GM19043 (cell line): ENCODE measurements around the gene KIF24.
"Not testable (repeated sequence)": the region's sequence is repeated elsewhere in the genome, so short reads cannot be mapped to it uniquely, and the experiment has no call there.

Experiments used
- ATAC-seq: cut with Tn5 transposase; IDR thresholded peaks from one replicate; pipeline ENCODE4 v1.9.1; 2021; ENCODE audit warnings: low read depth; ENCODE audit not compliant: unreplicated experiment

KIF24 gene

GRCh38 chr9:34328987-34329832 lies at the start of gene KIF24, which contains the start of gene NUDT2:
KIF24 (minus strand) TSS chr9:34329268; CDS start chr9:34311346, 17,922 bp downstream.
NUDT2 (plus strand) TSS chr9:34329569; CDS start chr9:34339040, 9,471 bp downstream.
- ATAC-seq: peak; percentile 93

GRCh38 chr9:34378376-34379060 lies 49.5 kb upstream of the KIF24 start:
- no peak for ATAC-seq

GRCh38 chr9:34377404-34377746 lies 48.3 kb upstream of the KIF24 start:
- ATAC-seq: no peak

- peak; percentile 72 for ATAC-seq
These were observed 47.7 kb upstream of the KIF24 start, which contains the start of gene MYORG for GRCh38 chr9:34376596-34377403. MYORG (minus strand) TSS chr9:34376898; CDS start chr9:34372943, 3,955 bp downstream.

GRCh38 chr9:34375901-34376595 lies 47.0 kb upstream of the KIF24 start:
- no peak for ATAC-seq

- ATAC-seq: no peak
These were observed 46.0 kb upstream of the KIF24 start for GRCh38 chr9:34374905-34375552.

- ATAC-seq: no peak
These were observed 45.3 kb upstream of the KIF24 start for GRCh38 chr9:34374339-34374738.

- ATAC-seq: no peak
These were observed 44.7 kb upstream of the KIF24 start for GRCh38 chr9:34373749-34374148.

- ATAC-seq: no peak
These were observed 43.5 kb upstream of the KIF24 start for GRCh38 chr9:34372467-34373011.

GRCh38 chr9:34371886-34372466 lies 42.9 kb upstream of the KIF24 start:
- ATAC-seq: no peak

- no peak for ATAC-seq
These were observed 42.2 kb upstream of the KIF24 start for GRCh38 chr9:34370970-34371880.

- ATAC-seq: no peak
These were observed 41.4 kb upstream of the KIF24 start for GRCh38 chr9:34370335-34370969.

GRCh38 chr9:34369636-34370035 lies 40.6 kb upstream of the KIF24 start:
- no peak for ATAC-seq

GRCh38 chr9:34368796-34369195 lies 39.7 kb upstream of the KIF24 start:
- not testable (repeated sequence) for ATAC-seq

GRCh38 chr9:34367751-34368410 lies 38.8 kb upstream of the KIF24 start:
- ATAC-seq: not testable (repeated sequence)

- no peak for ATAC-seq
These were observed 37.3 kb upstream of the KIF24 start for GRCh38 chr9:34366365-34366764.

GRCh38 chr9:34365282-34365681 lies 36.2 kb upstream of the KIF24 start:
- no peak for ATAC-seq
